NOMO-1 (cell line): ENCODE measurements around the gene MERTK.
A peak's percentile ranks its signal among the peaks of the same experiment; 100 is the strongest.
"Not testable (repeated sequence)": the region's sequence is repeated elsewhere in the genome, so short reads cannot be mapped to it uniquely, and the experiment has no call there.

Experiments used
- DNase-seq, 2 experiments: peaks; one replicate each; lab custom pipeline; 2025; ENCODE audit not compliant: unreplicated experiment in 2 of 2; lab: John Stamatoyannopoulos, UW

Gene MERTK

GRCh38 chr2:112034924-112035323, 136.5 kb downstream of the MERTK start:
- no peak for DNase-seq

GRCh38 chr2:112035786-112036185, 137.4 kb downstream of the MERTK start:
- DNase-seq: no peak

GRCh38 chr2:112039556-112039955, 141.1 kb downstream of the MERTK start:
- not testable (repeated sequence) for DNase-seq

GRCh38 chr2:112040066-112040465, 141.7 kb downstream of the MERTK start:
- DNase-seq: not testable (repeated sequence)

GRCh38 chr2:112041460-112041859, 143.1 kb downstream of the MERTK start:
- DNase-seq: not testable (repeated sequence)

GRCh38 chr2:112045446-112046014, 147.1 kb downstream of the MERTK start:
- DNase-seq: no peak

- no peak for DNase-seq
Observed at GRCh38 chr2:112046231-112046630, 147.8 kb downstream of the MERTK start.

- no peak for DNase-seq
Observed at GRCh38 chr2:112047537-112048235, 149.3 kb downstream of the MERTK start.

GRCh38 chr2:112048236-112048592, 149.8 kb downstream of the MERTK start:
- no peak for DNase-seq

- DNase-seq: peak; percentile 34 to 69
Observed at GRCh38 chr2:112048887-112049286, 150.5 kb downstream of the MERTK start.

- no peak for DNase-seq
Observed at GRCh38 chr2:112050316-112050715, 151.9 kb downstream of the MERTK start.

GRCh38 chr2:112053917-112054846, 155.8 kb downstream of the MERTK start:
- DNase-seq: peak; percentile 95

GRCh38 chr2:112054847-112055729, 156.7 kb downstream of the MERTK start, which contains the start of gene TMEM87B:
Gene TMEM87B (plus strand): TSS chr2:112055269. CDS start chr2:112055592, 323 bp downstream.
- peak; percentile 89 to 97 for DNase-seq

- peak; percentile 71 to 86 for DNase-seq
Observed at GRCh38 chr2:112055730-112056625, 157.6 kb downstream of the MERTK start.

- DNase-seq: no peak
Observed at GRCh38 chr2:112056626-112056987, 158.2 kb downstream of the MERTK start.

GRCh38 chr2:112059671-112060070, 161.3 kb downstream of the MERTK start:
- DNase-seq: no peak

GRCh38 chr2:112061299-112061698, 162.9 kb downstream of the MERTK start:
- DNase-seq: no peak

- DNase-seq: no peak
Observed at GRCh38 chr2:112061840-112062239, 163.4 kb downstream of the MERTK start.

GRCh38 chr2:112062894-112063293, 164.5 kb downstream of the MERTK start:
- DNase-seq: no peak
